ENCODE data around the gene CNKSR2.

CNKSR2 gene

GRCh38 chrX:21645886-21646285, 271.7 kb downstream of the CNKSR2 start:
- Mint-ChIP-seq H3K9me3 (no peaks in the 10 kb centered on the region), H3K27me3 (no peaks in the 10 kb centered on the region)

GRCh38 chrX:21655901-21656586, 281.8 kb downstream of the CNKSR2 start:
- Mint-ChIP-seq H3K27ac (no peak overlapping the region), H3K4me1 (ENCODE audit: low read depth in 2 of 2) (no peaks in the 10 kb centered on the region), H3K4me3 (no peak overlapping the region), H3K36me3 (ENCODE audit: insufficient read depth) (no peaks in the 10 kb centered on the region), H3K27me3 (peaks cover 0 to 6% of the 10 kb centered on the region in 2 donors), H3K9me3 (no peaks in the 10 kb centered on the region)
- ATAC-seq (replicated peaks) (no peak), DNase-seq (no peak)

More at GRCh38 chrX:21645886-21646285, 271.7 kb downstream of the CNKSR2 start:
- no peak for ATAC-seq (replicated peaks)
- H3K36me3 Mint-ChIP-seq (ENCODE audit: insufficient read depth) = peaks cover 2% of the 10 kb centered on the region
- no peak for DNase-seq
- no peak overlapping the region for H3K4me3 Mint-ChIP-seq
- no peaks in the 10 kb centered on the region for H3K4me1 Mint-ChIP-seq (ENCODE audit: low read depth in 2 of 2)
- no peak overlapping the region for H3K27ac Mint-ChIP-seq

- Mint-ChIP-seq H3K4me1 (ENCODE audit: low read depth in 2 of 2) (no peaks in the 10 kb centered on the region), H3K9me3 (no peaks in the 10 kb centered on the region), H3K27me3 (peaks cover 0 to 10% of the 10 kb centered on the region in 2 donors), H3K4me3 (no peak overlapping the region), H3K36me3 (ENCODE audit: insufficient read depth) (no peaks in the 10 kb centered on the region), H3K27ac (no peak overlapping the region)
- DNase-seq (no peak), ATAC-seq (replicated peaks) (no peak)
These were observed 282.5 kb downstream of the CNKSR2 start for GRCh38 chrX:21656587-21657317.

- Mint-ChIP-seq H3K4me3 (no peak overlapping the region), H3K4me1 (ENCODE audit: low read depth in 2 of 2) (no peaks in the 10 kb centered on the region), H3K27me3 (peaks cover 0 to 15% of the 10 kb centered on the region in 2 donors), H3K36me3 (ENCODE audit: insufficient read depth) (no peaks in the 10 kb centered on the region), H3K9me3 (no peaks in the 10 kb centered on the region), H3K27ac (no peak overlapping the region)
- no peak for DNase-seq
- no peak for ATAC-seq (replicated peaks)
These were observed 283.3 kb downstream of the CNKSR2 start for GRCh38 chrX:21657318-21658151.

- H3K27me3 Mint-ChIP-seq = peaks cover 0 to 15% of the 10 kb centered on the region in 2 donors
- no peak for DNase-seq
- no peak within 1 kb of the TSS for H3K4me3 Mint-ChIP-seq
- no peak within 1 kb of the TSS for H3K27ac Mint-ChIP-seq
- no peaks in the 10 kb centered on the region for H3K36me3 Mint-ChIP-seq (ENCODE audit: insufficient read depth)
- H3K9me3 Mint-ChIP-seq = no peaks in the 10 kb centered on the region
- no peaks in the 10 kb centered on the region for H3K4me1 Mint-ChIP-seq (ENCODE audit: low read depth in 2 of 2)
- no peak for ATAC-seq (replicated peaks)
These were observed 284.0 kb downstream of the CNKSR2 start, which contains the start of gene KLHL34 for GRCh38 chrX:21658152-21658737. TSS of gene KLHL34 (minus strand) at chrX:21658330. CDS start at chrX:21657788, 542 bp downstream.

- no peak overlapping the region for H3K4me3 Mint-ChIP-seq
These were observed 284.5 kb downstream of the CNKSR2 start for GRCh38 chrX:21658746-21659145.

GRCh38 chrX:21659320-21659719, 285.1 kb downstream of the CNKSR2 start:
- H3K4me3 Mint-ChIP-seq = no peak overlapping the region
- H3K27ac Mint-ChIP-seq = no peak overlapping the region
- DNase-seq (no peak), ATAC-seq (replicated peaks) (no peak)
- H3K4me1 Mint-ChIP-seq (ENCODE audit: low read depth in 2 of 2) = no peaks in the 10 kb centered on the region
- H3K27me3 Mint-ChIP-seq = peaks cover 0 to 15% of the 10 kb centered on the region in 2 donors
- no peaks in the 10 kb centered on the region for H3K9me3 Mint-ChIP-seq
- H3K36me3 Mint-ChIP-seq (ENCODE audit: insufficient read depth) = no peaks in the 10 kb centered on the region

More at GRCh38 chrX:21658746-21659145, 284.5 kb downstream of the CNKSR2 start:
- H3K27ac Mint-ChIP-seq = no peak overlapping the region
- DNase-seq = no peak
- H3K9me3 Mint-ChIP-seq = no peaks in the 10 kb centered on the region
- no peak for ATAC-seq (replicated peaks)
- H3K27me3 Mint-ChIP-seq = peaks cover 0 to 15% of the 10 kb centered on the region in 2 donors
- H3K4me1 Mint-ChIP-seq (ENCODE audit: low read depth in 2 of 2) = no peaks in the 10 kb centered on the region
- no peaks in the 10 kb centered on the region for H3K36me3 Mint-ChIP-seq (ENCODE audit: insufficient read depth)

GRCh38 chrX:21660156-21660555, 285.9 kb downstream of the CNKSR2 start:
- Mint-ChIP-seq H3K4me1 (ENCODE audit: low read depth in 2 of 2) (no peaks in the 10 kb centered on the region), H3K9me3 (no peaks in the 10 kb centered on the region), H3K4me3 (no peak overlapping the region), H3K27ac (no peak overlapping the region), H3K27me3 (peaks cover 0 to 23% of the 10 kb centered on the region in 2 donors), H3K36me3 (ENCODE audit: insufficient read depth) (no peaks in the 10 kb centered on the region)
- DNase-seq (no peak), ATAC-seq (replicated peaks) (no peak)

GRCh38 chrX:21661316-21661715, 287.1 kb downstream of the CNKSR2 start:
- DNase-seq (no peak), ATAC-seq (replicated peaks) (no peak)
- H3K4me1 Mint-ChIP-seq (ENCODE audit: low read depth in 2 of 2) = no peaks in the 10 kb centered on the region
- H3K27me3 Mint-ChIP-seq = peaks cover 0 to 23% of the 10 kb centered on the region in 2 donors
- H3K36me3 Mint-ChIP-seq (ENCODE audit: insufficient read depth) = no peaks in the 10 kb centered on the region
- no peak overlapping the region for H3K27ac Mint-ChIP-seq
- H3K4me3 Mint-ChIP-seq = no peak overlapping the region
- peaks cover 0 to 1% of the 10 kb centered on the region in 2 donors for H3K9me3 Mint-ChIP-seq

- Mint-ChIP-seq H3K4me3 (no peak overlapping the region), H3K36me3 (ENCODE audit: insufficient read depth) (no peaks in the 10 kb centered on the region), H3K27me3 (peaks cover 0 to 23% of the 10 kb centered on the region in 2 donors), H3K4me1 (ENCODE audit: low read depth in 2 of 2) (no peaks in the 10 kb centered on the region), H3K9me3 (peaks cover 0 to 4% of the 10 kb centered on the region in 2 donors), H3K27ac (no peak overlapping the region)
- no peak for ATAC-seq (replicated peaks)
- no peak for DNase-seq
These were observed 288.5 kb downstream of the CNKSR2 start for GRCh38 chrX:21662761-21663160.

GRCh38 chrX:21666252-21666651, 292.0 kb downstream of the CNKSR2 start:
- Mint-ChIP-seq H3K4me1 (ENCODE audit: low read depth in 2 of 2) (no peaks in the 10 kb centered on the region), H3K4me3 (no peak overlapping the region), H3K9me3 (peaks cover 0 to 4% of the 10 kb centered on the region in 2 donors), H3K27ac (no peak overlapping the region), H3K36me3 (ENCODE audit: insufficient read depth) (no peaks in the 10 kb centered on the region), H3K27me3 (peaks cover 0 to 18% of the 10 kb centered on the region in 2 donors)
- DNase-seq (no peak), ATAC-seq (replicated peaks) (no peak)

- H3K9me3 Mint-ChIP-seq = peaks cover 0 to 4% of the 10 kb centered on the region in 2 donors
- H3K4me3 Mint-ChIP-seq = no peak overlapping the region
- no peak for ATAC-seq (replicated peaks)
These were observed 292.5 kb downstream of the CNKSR2 start for GRCh38 chrX:21666679-21667078.

More at GRCh38 chrX:21666679-21667078, 292.5 kb downstream of the CNKSR2 start:
- Mint-ChIP-seq H3K27ac (no peak overlapping the region), H3K4me1 (ENCODE audit: low read depth in 2 of 2) (no peaks in the 10 kb centered on the region), H3K36me3 (ENCODE audit: insufficient read depth) (no peaks in the 10 kb centered on the region), H3K27me3 (peaks cover 0 to 14% of the 10 kb centered on the region in 2 donors)
- DNase-seq = no peak

Data from effector memory CD8-positive, alpha-beta T cell (primary cell).